ENCODE measurements around the gene ACTN4. TPM values are rescaled to one million over a fixed set of nuclear protein-coding genes. Genes with fewer than 3 reads are reported as not detected.

ACTN4 gene
- total RNA-seq, 2 donors from 2014 or later: 201 to 205 TPM

DNA sequence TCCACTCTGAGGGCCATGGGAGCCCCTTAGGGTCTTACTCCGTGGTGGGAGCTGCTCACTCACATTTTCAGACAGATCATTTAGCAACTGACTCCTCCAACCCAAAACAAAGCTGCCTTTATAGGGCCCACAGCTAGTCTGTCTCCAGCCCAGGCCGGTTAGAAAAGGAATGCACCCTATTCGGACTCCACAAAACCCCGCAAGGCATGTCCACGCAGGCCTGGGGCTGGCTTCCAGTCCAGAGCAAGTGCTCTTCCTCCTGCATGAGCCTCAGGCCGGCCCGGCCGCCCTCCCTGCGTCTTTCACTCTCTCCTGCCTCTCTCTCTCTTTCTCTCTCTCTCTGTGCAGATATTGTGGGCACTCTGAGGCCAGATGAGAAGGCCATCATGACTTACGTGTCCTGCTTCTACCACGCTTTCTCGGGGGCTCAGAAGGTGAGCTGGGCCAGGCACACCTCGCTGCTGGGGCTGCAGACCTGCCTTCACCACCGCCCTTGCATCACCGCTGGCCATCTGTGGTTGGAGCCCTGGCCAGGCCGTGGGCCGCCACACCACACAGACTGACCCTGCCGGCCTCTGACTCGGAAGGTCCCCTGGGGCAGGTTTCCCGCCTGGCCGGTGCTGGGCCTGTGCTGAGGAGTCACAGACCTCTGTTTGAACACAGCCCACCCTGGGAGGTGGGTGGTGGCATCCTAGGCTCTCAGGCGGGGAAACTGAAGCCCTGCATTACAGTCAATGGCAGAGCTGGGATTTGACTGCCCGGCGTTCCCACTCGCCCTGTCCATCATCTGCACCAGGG, 63.7 kb downstream of the ACTN4 start:
- no peaks in the 10 kb centered on the region for H3K9me3 ChIP-seq (ENCODE audit: control insufficient read depth, low read length, poor library complexity, severe bottlenecking)
- peaks cover 11% of the 10 kb centered on the region for H3K36me3 Mint-ChIP-seq (ENCODE audit: low read depth)
- no peak for ATAC-seq
- H3K4me1 Mint-ChIP-seq: peaks cover 13% of the 10 kb centered on the region
- no peak overlapping the region for H3K27ac Mint-ChIP-seq
- H3K4me3 Mint-ChIP-seq: no peak overlapping the region
- no peaks in the 10 kb centered on the region for H3K27me3 Mint-ChIP-seq
- DNase-seq: no peak

GRCh38 chr19:38711726-38712153, 64.3 kb downstream of the ACTN4 start:
- peaks cover 11% of the 10 kb centered on the region for H3K4me1 Mint-ChIP-seq
- H3K9me3 ChIP-seq (ENCODE audit: control insufficient read depth, low read length, poor library complexity, severe bottlenecking): no peaks in the 10 kb centered on the region
- no peak overlapping the region for H3K27ac Mint-ChIP-seq
- no peak overlapping the region for H3K4me3 Mint-ChIP-seq
- no peak for ATAC-seq
- DNase-seq: no peak
- H3K36me3 Mint-ChIP-seq (ENCODE audit: low read depth): peaks cover 11% of the 10 kb centered on the region
- H3K27me3 Mint-ChIP-seq: no peaks in the 10 kb centered on the region

GRCh38 chr19:38712161-38712748, 64.8 kb downstream of the ACTN4 start:
- Mint-ChIP-seq H3K4me3 (no peak overlapping the region), H3K27ac (no peak overlapping the region), H3K36me3 (ENCODE audit: low read depth) (peaks cover 11% of the 10 kb centered on the region), H3K4me1 (peaks cover 11% of the 10 kb centered on the region), H3K27me3 (no peaks in the 10 kb centered on the region)
- no peak for DNase-seq
- H3K9me3 ChIP-seq (ENCODE audit: control insufficient read depth, low read length, poor library complexity, severe bottlenecking): no peaks in the 10 kb centered on the region
- ATAC-seq: no peak

DNA sequence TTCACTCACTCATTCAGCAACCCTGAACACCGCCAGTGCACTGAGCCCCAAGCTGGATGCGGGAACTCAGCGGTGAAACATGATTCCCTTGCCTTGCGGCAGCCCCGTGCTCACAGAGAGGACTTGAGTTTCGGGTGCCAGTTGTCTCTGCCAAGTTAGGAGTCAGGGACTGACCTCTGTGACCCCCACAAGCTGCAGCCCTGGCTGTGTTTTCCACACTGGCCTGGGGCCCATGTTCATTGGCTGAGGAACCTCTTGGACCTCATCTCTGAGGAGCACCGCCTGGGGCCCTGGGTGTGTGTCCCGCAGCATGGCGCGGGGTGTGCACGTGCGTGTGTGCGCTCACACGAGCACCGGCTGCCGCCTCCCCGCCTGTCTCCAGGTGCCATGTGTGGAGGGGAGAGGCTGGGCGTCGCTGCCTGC, 65.8 kb downstream of the ACTN4 start:
- H3K27ac Mint-ChIP-seq: peak overlapping the region; percentile 51
- no peaks in the 10 kb centered on the region for H3K9me3 ChIP-seq (ENCODE audit: control insufficient read depth, low read length, poor library complexity, severe bottlenecking)
- DNase-seq (no peak), ATAC-seq (no peak)
- H3K4me3 Mint-ChIP-seq: no peak overlapping the region
- H3K4me1 Mint-ChIP-seq: peaks cover 11% of the 10 kb centered on the region
- peaks cover 11% of the 10 kb centered on the region for H3K36me3 Mint-ChIP-seq (ENCODE audit: low read depth)
- H3K27me3 Mint-ChIP-seq: no peaks in the 10 kb centered on the region

- peaks cover 9% of the 10 kb centered on the region for H3K36me3 Mint-ChIP-seq (ENCODE audit: low read depth)
- peak overlapping the region; percentile 51 for H3K27ac Mint-ChIP-seq
Observed at GRCh38 chr19:38713865-38714264, 66.4 kb downstream of the ACTN4 start.

GRCh38 chr19:38714354-38714778, 66.9 kb downstream of the ACTN4 start:
- H3K4me3 Mint-ChIP-seq: no peak overlapping the region
- peaks cover 8% of the 10 kb centered on the region for H3K4me1 Mint-ChIP-seq
- ATAC-seq: no peak
- H3K9me3 ChIP-seq (ENCODE audit: control insufficient read depth, low read length, poor library complexity, severe bottlenecking): no peaks in the 10 kb centered on the region
- peaks cover 9% of the 10 kb centered on the region for H3K36me3 Mint-ChIP-seq (ENCODE audit: low read depth)
- no peaks in the 10 kb centered on the region for H3K27me3 Mint-ChIP-seq
- DNase-seq: no peak
- peak overlapping the region; percentile 45 for H3K27ac Mint-ChIP-seq

More at GRCh38 chr19:38713865-38714264, 66.4 kb downstream of the ACTN4 start:
- DNase-seq (no peak), ATAC-seq (no peak)
- no peak overlapping the region for H3K4me3 Mint-ChIP-seq
- peaks cover 8% of the 10 kb centered on the region for H3K4me1 Mint-ChIP-seq
- H3K27me3 Mint-ChIP-seq: no peaks in the 10 kb centered on the region
- no peaks in the 10 kb centered on the region for H3K9me3 ChIP-seq (ENCODE audit: control insufficient read depth, low read length, poor library complexity, severe bottlenecking)

DNA sequence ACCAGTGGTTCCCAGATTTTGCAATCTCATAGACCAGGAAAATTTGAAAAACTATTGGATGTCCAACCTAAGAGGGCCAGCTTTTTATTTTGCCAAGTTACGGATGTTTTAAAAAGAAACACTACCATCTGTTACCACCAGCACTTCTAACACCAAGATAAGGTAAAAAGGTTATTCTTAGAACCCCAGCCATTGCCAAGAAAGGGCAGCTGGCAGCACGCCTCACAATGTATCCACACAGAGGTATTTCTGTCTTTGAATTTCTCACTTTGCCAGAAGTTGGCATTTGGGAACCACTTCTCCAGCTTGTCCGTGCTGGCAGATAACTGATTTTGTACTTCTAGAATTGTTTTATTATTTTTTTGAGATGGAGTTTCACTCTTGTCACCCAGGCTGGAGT, 68.1 kb downstream of the ACTN4 start:
- Mint-ChIP-seq H3K4me1 (peaks cover 4% of the 10 kb centered on the region), H3K36me3 (ENCODE audit: low read depth) (peaks cover 7% of the 10 kb centered on the region), H3K27me3 (no peaks in the 10 kb centered on the region), H3K27ac (no peak overlapping the region), H3K4me3 (no peak overlapping the region)
- DNase-seq (no peak), ATAC-seq (no peak)
- no peaks in the 10 kb centered on the region for H3K9me3 ChIP-seq (ENCODE audit: control insufficient read depth, low read length, poor library complexity, severe bottlenecking)

DNA sequence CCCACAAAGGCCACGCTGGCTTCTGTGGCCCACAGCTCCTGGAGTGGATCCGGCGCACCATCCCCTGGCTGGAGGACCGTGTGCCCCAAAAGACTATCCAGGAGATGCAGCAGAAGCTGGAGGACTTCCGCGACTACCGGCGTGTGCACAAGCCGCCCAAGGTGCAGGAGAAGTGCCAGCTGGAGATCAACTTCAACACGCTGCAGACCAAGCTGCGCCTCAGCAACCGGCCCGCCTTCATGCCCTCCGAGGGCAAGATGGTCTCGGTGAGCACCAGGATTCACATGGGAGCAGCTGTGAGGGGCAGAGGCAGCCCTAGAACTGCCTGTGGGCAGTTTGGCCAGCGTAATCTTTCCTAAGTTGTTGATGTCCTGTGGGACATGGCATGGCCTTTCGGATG, 69.6 kb downstream of the ACTN4 start:
- ATAC-seq (no peak), DNase-seq (no peak)
- no peaks in the 10 kb centered on the region for H3K9me3 ChIP-seq (ENCODE audit: control insufficient read depth, low read length, poor library complexity, severe bottlenecking)
- H3K4me1 Mint-ChIP-seq: peaks cover 3% of the 10 kb centered on the region
- peaks cover 6% of the 10 kb centered on the region for H3K36me3 Mint-ChIP-seq (ENCODE audit: low read depth)
- no peak overlapping the region for H3K4me3 Mint-ChIP-seq
- H3K27ac Mint-ChIP-seq: no peak overlapping the region
- no peaks in the 10 kb centered on the region for H3K27me3 Mint-ChIP-seq

GRCh38 chr19:38717855-38718254, 70.4 kb downstream of the ACTN4 start:
- H3K27me3 Mint-ChIP-seq: no peaks in the 10 kb centered on the region
- DNase-seq (no peak), ATAC-seq (no peak)
- peaks cover 6% of the 10 kb centered on the region for H3K36me3 Mint-ChIP-seq (ENCODE audit: low read depth)
- no peaks in the 10 kb centered on the region for H3K9me3 ChIP-seq (ENCODE audit: control insufficient read depth, low read length, poor library complexity, severe bottlenecking)
- peaks cover 3% of the 10 kb centered on the region for H3K4me1 Mint-ChIP-seq
- no peak overlapping the region for H3K27ac Mint-ChIP-seq
- H3K4me3 Mint-ChIP-seq: no peak overlapping the region

GRCh38 chr19:38718747-38719543, 71.5 kb downstream of the ACTN4 start:
- no peak for ATAC-seq
- H3K4me3 Mint-ChIP-seq: no peak overlapping the region
- H3K4me1 Mint-ChIP-seq: no peaks in the 10 kb centered on the region
- H3K27me3 Mint-ChIP-seq: no peaks in the 10 kb centered on the region
- DNase-seq: no peak
- peaks cover 5% of the 10 kb centered on the region for H3K36me3 Mint-ChIP-seq (ENCODE audit: low read depth)
- H3K9me3 ChIP-seq (ENCODE audit: control insufficient read depth, low read length, poor library complexity, severe bottlenecking): no peaks in the 10 kb centered on the region
- H3K27ac Mint-ChIP-seq: no peak overlapping the region

- no peaks in the 10 kb centered on the region for H3K4me1 Mint-ChIP-seq
- no peak overlapping the region for H3K4me3 Mint-ChIP-seq
- DNase-seq: no peak
- ATAC-seq: no peak
- no peak overlapping the region for H3K27ac Mint-ChIP-seq
- no peaks in the 10 kb centered on the region for H3K27me3 Mint-ChIP-seq
- H3K36me3 Mint-ChIP-seq (ENCODE audit: low read depth): peaks cover 2% of the 10 kb centered on the region
- H3K9me3 ChIP-seq (ENCODE audit: control insufficient read depth, low read length, poor library complexity, severe bottlenecking): no peaks in the 10 kb centered on the region
Observed at GRCh38 chr19:38719761-38720558, 72.5 kb downstream of the ACTN4 start.

DNA sequence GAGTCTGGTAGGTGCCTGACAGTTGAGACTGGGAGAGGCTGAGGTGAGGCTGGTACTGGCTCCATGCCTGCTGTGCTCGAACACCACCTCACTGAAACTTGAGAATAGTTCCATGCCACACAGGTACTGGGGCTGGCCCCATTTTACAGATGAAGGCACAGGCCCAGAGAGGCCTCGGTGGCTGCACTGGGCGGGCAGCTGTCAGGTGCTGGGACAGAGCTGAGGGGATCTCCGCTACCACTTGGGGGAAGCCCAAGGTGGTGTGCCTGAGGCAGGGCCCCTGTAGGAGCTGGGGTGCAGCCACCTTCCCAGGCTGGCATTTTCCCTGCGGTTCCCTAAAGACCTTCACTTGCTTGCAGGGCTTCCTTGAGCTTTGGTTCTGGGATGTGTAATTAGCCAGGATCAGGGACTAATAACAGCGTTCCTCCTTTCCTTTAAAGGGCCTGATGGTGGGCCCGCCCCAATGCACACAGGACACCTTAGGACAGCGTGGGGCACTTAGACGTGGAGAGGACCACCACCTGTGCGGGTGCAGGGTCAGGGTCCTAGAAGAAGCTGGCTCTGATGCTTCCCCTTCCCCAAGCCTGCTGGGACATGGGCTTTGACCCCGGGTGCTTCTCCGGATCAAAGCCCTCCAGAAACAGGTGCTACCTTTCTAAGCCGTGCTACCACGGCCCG, 73.2 kb downstream of the ACTN4 start:
- ATAC-seq (no peak), DNase-seq (no peak)
- H3K9me3 ChIP-seq (ENCODE audit: control insufficient read depth, low read length, poor library complexity, severe bottlenecking): no peaks in the 10 kb centered on the region
- peaks cover 2% of the 10 kb centered on the region for H3K36me3 Mint-ChIP-seq (ENCODE audit: low read depth)
- H3K27me3 Mint-ChIP-seq: no peaks in the 10 kb centered on the region
- no peaks in the 10 kb centered on the region for H3K4me1 Mint-ChIP-seq
- no peak overlapping the region for H3K27ac Mint-ChIP-seq
- no peak overlapping the region for H3K4me3 Mint-ChIP-seq
